Keratinocyte (primary cell): ENCODE results near the gene HIVEP2. TPM values are rescaled to one million over a fixed set of nuclear protein-coding genes. Genes with fewer than 3 reads are reported as not detected.

ENCODE experiments used
- DNase-seq: peaks from one replicate; pipeline ENCODE4 v3.0.0-alpha.2; 2011; ENCODE audit warnings: low read depth, missing footprints, low spot score
- FAIRE-seq: peaks from 2 replicates; lab custom pipeline; 2011; peaks lifted over from hg19 to GRCh38; lab: Jason Lieb, UNC
- H2AFZ ChIP-seq: 2 replicates; pipeline ENCODE4 v1.6.0; 2012; ENCODE audit warnings: low read length, control low read depth, inconsistent platforms; ENCODE audit not compliant: control insufficient read depth
- H3K27ac ChIP-seq: 2 replicates; pipeline ENCODE4 v1.5.1; 2011; ENCODE audit warnings: low read length; ENCODE audit not compliant: control insufficient read depth, insufficient read depth
- H3K27me3 ChIP-seq: 3 replicates; pipeline ENCODE4 v1.6.0; 2011; ENCODE audit warnings: low read length; ENCODE audit not compliant: control insufficient read depth, insufficient read depth; ENCODE audit errors: extremely low read depth
- H3K36me3 ChIP-seq, 2 experiments: 2 replicates in 1 of 2; 3 replicates in 1 of 2; pipeline ENCODE4 v1.5.1; 2011; ENCODE audit warnings: low read length in 2 of 2, mild to moderate bottlenecking in 1 of 2; ENCODE audit not compliant: control insufficient read depth in 2 of 2, insufficient read depth in 2 of 2; ENCODE audit errors: extremely low read depth in 1 of 2
- H3K4me1 ChIP-seq: 3 replicates; pipeline ENCODE4 v1.5.1; 2011; ENCODE audit warnings: low read length; ENCODE audit not compliant: control insufficient read depth, insufficient read depth; ENCODE audit errors: extremely low read depth
- H3K4me2 ChIP-seq: 3 replicates; pipeline ENCODE4 v1.6.0; 2011; ENCODE audit warnings: low read depth, low read length; ENCODE audit not compliant: control insufficient read depth, insufficient read depth; ENCODE audit errors: extremely low read depth
- H3K4me3 ChIP-seq, 3 experiments: fragments of 200-600 bp in 1 of 3; sonication (generic) in 1 of 3; 2 replicates in 2 of 3; 3 replicates in 1 of 3; pipeline ENCODE4 v1.5.1; 2011 to 2016; ENCODE audit warnings: low read length in 3 of 3, mild to moderate bottlenecking in 3 of 3, control low read depth in 2 of 3, inconsistent platforms in 1 of 3, low read depth in 1 of 3, mixed read lengths in 1 of 3, mixed run types in 1 of 3, moderate library complexity in 1 of 3; ENCODE audit not compliant: control insufficient read depth in 2 of 3, insufficient read depth in 2 of 3; ENCODE audit errors: extremely low read depth in 1 of 3
- H3K79me2 ChIP-seq: 2 replicates; pipeline ENCODE4 v1.6.0; 2012; ENCODE audit warnings: low read length; ENCODE audit not compliant: control insufficient read depth, insufficient read depth
- H3K9ac ChIP-seq: 3 replicates; pipeline ENCODE4 v1.6.0; 2011; ENCODE audit warnings: low read length; ENCODE audit not compliant: control insufficient read depth, insufficient read depth; ENCODE audit errors: extremely low read depth
- H3K9me1 ChIP-seq: 3 replicates; pipeline ENCODE4 v1.6.0; 2011; ENCODE audit warnings: low read length; ENCODE audit not compliant: control insufficient read depth, insufficient read depth; ENCODE audit errors: extremely low read depth
- H3K9me3 ChIP-seq: 2 replicates; pipeline ENCODE4 v1.5.1; 2012; ENCODE audit warnings: low read depth, low read length; ENCODE audit not compliant: control insufficient read depth
- H4K20me1 ChIP-seq: 3 replicates; pipeline ENCODE4 v1.6.0; 2011; ENCODE audit warnings: low read length; ENCODE audit not compliant: control insufficient read depth, insufficient read depth; ENCODE audit errors: extremely low read depth
- CTCF ChIP-seq, 3 experiments: IDR thresholded peaks in 1 of 3; conservative IDR thresholded peaks in 1 of 3; optimal IDR thresholded peaks in 1 of 3; 2 replicates in 2 of 3; 3 replicates in 1 of 3; pipeline versions ENCODE3 to v1.5.1; 2011; ENCODE audit warnings: low read length in 3 of 3, mild to moderate bottlenecking in 3 of 3, moderate library complexity in 2 of 3, control low read depth in 1 of 3, inconsistent platforms in 1 of 3; ENCODE audit not compliant: insufficient read depth in 2 of 3; ENCODE audit errors: extremely low read depth in 1 of 3
- EZH2 ChIP-seq: IDR thresholded peaks from one replicate; pipeline ENCODE4 v1.6.1; 2012; ENCODE audit warnings: inconsistent platforms, mild to moderate bottlenecking, low read length, moderate library complexity
- dilution Hi-C: fragments of 300-500 bp; cut with MboI; formaldehyde crosslinking; loops from one replicate; pipeline ENCODE4 v1.7.0; 2020; ENCODE audit warnings: low sequenced_read_pairs; ENCODE audit not compliant: extremely low pct_ligation_motif_present
- polyA plus RNA-seq, 5 experiments: library from polyadenylated mRNA; depleted of rRNA in 3 of 5; stranded (reverse) in 3 of 5; stranded (forward) in 1 of 5; unstranded in 1 of 5; fragments of >200 nt; gene quantifications; 1 replicate in 1 of 5; 2 replicates in 3 of 5; 3 replicates in 1 of 5; pipeline versions ENCODE4 v1.2.1 to v1.2.3, GENCODE V29; 2011 to 2012; ENCODE audit warnings: missing spikeins in 2 of 5, low read depth in 1 of 5, low replicate concordance in 1 of 5

Gene HIVEP2
- polyA plus RNA-seq, 1 donor (not counting 4 experiments of a cell fraction or from before 2014, with no cell fraction given): 8.9 TPM

GRCh38 chr6:142803495-142804058 is 141.4 kb downstream of the HIVEP2 start:
- Histone ChIP-seq H3K4me3 (no peak overlapping the region), H4K20me1 (no peaks in the 10 kb centered on the region), H3K9me3 (no peaks in the 10 kb centered on the region), H3K4me1 (peaks cover 12% of the 10 kb centered on the region), H3K4me2 (no peak overlapping the region), H2AFZ (no peak overlapping the region), H3K27ac (no peak overlapping the region), H3K27me3 (no peaks in the 10 kb centered on the region), H3K79me2 (peaks cover 2% of the 10 kb centered on the region), H3K9ac (no peak overlapping the region), H3K36me3 (peaks cover 0 to 8% of the 10 kb centered on the region in 2 experiments), H3K9me1 (no peaks in the 10 kb centered on the region)
- FAIRE-seq (peak; percentile 34), DNase-seq (no peak)
- no peak for TF ChIP-seq CTCF (optimal IDR thresholded peaks at IDR 0.05 in 1 of 3, IDR thresholded peaks at IDR 0.05 in 1 of 3, conservative IDR thresholded peaks at IDR 0.05 in 1 of 3; ENCODE audit: extremely low read depth in 1 of 3, insufficient read depth in 2 of 3, low read length in 3 of 3)
- dilution Hi-C loops: no loop called here

GRCh38 chr6:142803032-142803431 is 141.9 kb downstream of the HIVEP2 start:
- Histone ChIP-seq H3K9ac (no peak overlapping the region), H3K4me2 (no peak overlapping the region), H4K20me1 (no peaks in the 10 kb centered on the region), H3K36me3 (peaks cover 0 to 8% of the 10 kb centered on the region in 2 experiments), H3K4me1 (peaks cover 12% of the 10 kb centered on the region), H3K79me2 (peaks cover 2% of the 10 kb centered on the region), H3K4me3 (no peak overlapping the region), H3K9me1 (no peaks in the 10 kb centered on the region), H2AFZ (no peak overlapping the region), H3K9me3 (no peaks in the 10 kb centered on the region), H3K27ac (peak overlapping the region; percentile 68), H3K27me3 (no peaks in the 10 kb centered on the region)
- TF ChIP-seq CTCF (optimal IDR thresholded peaks at IDR 0.05 in 1 of 3, IDR thresholded peaks at IDR 0.05 in 1 of 3, conservative IDR thresholded peaks at IDR 0.05 in 1 of 3; ENCODE audit: extremely low read depth in 1 of 3, insufficient read depth in 2 of 3, low read length in 3 of 3): no peak
- no peak for TF ChIP-seq EZH2
- FAIRE-seq: no peak
- dilution Hi-C loops: no loop called here
- no peak for DNase-seq
